22Rv1 (cell line): ENCODE results near the gene PRMT7.

Experiments
- H3K27ac ChIP-seq: fragments of 450-650 bp; 2 replicates; pipeline ENCODE4 v1.5.1; 2017
- ZFX ChIP-seq: fragments of 450-650 bp; IDR thresholded peaks from 2 replicates; pipeline ENCODE4 v1.6.1; 2017; ENCODE audit warnings: antibody characterized with exemption, borderline replicate concordance
- TF ChIP-seq, protein P1 (sequence below): fragments of 450-650 bp; IDR thresholded peaks from 2 replicates; pipeline ENCODE4 v1.5.1; 2017; ENCODE audit warnings: mild to moderate bottlenecking

The PRMT7 gene

DNA sequence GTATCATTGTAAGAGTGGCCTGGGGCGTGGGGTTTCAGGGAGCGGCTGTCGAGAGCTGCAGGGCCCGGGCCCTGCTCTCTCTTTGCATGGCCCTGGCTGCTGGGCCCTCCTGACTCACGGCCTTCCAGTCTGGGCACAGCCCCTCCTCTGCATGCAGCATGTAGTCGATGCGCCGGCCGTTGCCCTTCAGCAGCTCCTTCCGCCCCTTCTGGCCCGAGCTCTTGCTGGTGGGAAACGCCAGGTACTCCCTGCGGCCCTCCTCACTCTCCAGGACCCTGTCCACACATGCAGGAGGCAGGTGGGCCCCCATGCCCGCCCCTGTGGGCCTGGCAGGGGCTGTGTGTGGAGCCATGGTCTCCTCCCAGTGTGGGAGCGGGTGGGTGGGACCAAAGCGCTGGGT, 50.7 kb downstream of the PRMT7 start:
- no peak for TF ChIP-seq ZFX
- TF ChIP-seq, protein P1, sequence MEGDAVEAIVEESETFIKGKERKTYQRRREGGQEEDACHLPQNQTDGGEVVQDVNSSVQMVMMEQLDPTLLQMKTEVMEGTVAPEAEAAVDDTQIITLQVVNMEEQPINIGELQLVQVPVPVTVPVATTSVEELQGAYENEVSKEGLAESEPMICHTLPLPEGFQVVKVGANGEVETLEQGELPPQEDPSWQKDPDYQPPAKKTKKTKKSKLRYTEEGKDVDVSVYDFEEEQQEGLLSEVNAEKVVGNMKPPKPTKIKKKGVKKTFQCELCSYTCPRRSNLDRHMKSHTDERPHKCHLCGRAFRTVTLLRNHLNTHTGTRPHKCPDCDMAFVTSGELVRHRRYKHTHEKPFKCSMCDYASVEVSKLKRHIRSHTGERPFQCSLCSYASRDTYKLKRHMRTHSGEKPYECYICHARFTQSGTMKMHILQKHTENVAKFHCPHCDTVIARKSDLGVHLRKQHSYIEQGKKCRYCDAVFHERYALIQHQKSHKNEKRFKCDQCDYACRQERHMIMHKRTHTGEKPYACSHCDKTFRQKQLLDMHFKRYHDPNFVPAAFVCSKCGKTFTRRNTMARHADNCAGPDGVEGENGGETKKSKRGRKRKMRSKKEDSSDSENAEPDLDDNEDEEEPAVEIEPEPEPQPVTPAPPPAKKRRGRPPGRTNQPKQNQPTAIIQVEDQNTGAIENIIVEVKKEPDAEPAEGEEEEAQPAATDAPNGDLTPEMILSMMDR, result no peak
- H3K27ac ChIP-seq, result no peak overlapping the region

DNA sequence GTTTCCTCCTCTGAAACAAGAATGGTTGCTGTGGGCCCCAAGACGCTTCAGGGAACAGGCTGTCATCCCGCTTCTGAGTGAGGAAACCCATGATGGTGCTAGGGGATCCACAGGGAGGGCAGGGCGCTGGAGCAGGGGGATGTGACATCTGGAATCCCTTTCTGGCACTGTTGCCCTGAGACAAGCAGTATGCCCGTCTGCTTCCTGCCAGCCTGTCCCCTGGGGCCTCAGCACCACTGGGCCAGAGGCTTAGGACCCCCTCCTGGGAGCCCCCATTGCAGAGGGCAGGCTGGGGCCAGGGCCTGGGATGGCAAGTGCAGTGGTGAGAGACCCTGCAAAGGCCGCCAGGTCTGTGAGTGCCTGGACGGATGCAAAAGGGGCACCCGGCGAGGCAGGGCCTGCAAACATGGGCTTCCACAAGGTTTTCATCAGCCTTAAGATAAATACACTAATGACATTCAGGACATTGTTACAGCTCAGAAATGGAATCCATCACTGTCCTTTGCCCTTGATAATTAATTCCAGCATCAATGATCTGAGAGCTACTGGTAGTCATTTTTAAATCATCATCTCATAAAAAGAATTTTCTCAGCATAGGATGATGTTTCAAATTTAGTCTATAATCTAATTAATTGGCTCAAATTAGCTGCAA, 51.6 kb downstream of the PRMT7 start:
- no peak for TF ChIP-seq ZFX
- TF ChIP-seq, protein P1, result no peak
- H3K27ac ChIP-seq, result no peak overlapping the region

DNA sequence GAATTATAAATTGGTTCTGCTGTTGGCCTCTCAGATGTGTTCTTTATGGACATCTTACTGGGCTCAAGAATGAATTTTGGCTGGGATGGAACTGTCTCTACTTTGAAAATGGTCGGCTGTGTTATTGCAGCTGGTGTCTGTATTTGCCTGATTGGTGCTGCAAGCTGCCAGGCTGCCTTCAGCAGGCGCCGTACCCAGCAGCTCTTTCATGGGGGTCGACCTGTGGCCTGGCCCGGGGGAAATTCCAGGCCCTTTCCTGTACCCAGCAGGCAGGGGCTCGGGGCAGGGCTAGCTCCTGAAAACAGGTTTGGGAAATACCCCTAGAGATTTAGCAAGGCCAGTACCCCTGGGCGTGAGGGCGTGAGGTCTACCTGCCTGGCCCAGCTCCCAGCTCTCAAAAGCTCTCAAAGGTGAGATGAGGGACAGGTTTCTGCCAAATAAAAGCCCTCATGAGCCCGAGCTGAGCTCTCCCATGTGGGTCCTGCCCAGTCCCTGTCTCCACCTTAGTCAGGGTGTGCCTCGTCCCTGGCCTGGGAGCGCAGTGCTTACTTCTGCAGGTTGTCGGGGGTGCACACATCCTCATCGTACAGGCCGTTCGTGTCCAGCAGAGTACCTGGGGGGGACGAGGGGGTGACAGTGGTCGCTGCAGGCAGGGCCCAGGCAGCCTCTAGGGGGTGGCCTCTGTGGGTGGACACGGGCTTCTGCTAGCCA, 52.3 kb downstream of the PRMT7 start:
- no peak for TF ChIP-seq ZFX
- TF ChIP-seq, protein P1, result no peak
- H3K27ac ChIP-seq, result no peak overlapping the region

DNA sequence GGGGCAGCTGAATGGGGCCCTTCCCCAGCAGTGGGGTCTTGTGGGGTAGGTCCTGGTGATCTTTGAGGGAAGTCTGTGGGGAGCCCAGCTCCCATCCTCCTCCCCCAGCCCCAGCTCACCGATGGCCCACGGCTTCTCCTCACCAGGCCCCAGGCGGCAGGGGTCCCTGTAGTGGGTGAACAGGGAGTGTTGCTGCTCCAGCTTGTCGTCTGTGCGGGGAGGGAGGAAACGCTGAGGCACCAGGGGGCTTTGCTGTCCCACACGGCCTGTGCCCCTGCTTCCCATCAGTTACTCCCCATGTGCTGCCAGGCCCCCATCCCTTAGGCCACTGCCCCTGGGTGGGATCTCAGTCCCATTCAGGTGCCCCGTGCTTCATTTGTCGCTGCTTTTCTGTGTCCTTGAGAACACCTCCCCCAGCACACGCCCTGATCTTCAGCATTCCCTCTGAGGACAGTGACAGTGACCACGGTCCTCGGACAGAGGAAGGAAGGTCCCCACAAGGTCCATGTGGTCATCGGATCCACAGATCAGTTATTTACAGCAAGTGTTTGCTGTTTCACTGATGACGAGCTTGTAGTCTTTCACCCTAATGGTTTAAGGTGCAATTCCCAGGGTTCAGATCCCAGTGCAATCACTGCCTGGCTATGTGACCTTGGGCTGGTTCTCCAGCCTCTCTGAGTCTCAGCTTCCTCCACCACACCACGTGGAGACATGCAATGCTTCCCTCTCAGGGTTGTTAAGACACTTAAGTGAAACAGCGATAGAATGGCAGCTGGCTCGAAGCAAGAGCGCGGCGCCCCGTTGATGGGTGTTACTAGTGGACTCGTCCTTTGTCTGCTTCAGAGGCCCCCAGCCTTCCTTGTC, 53.1 kb downstream of the PRMT7 start:
- TF ChIP-seq ZFX, result no peak
- TF ChIP-seq, protein P1, result no peak
- no peak overlapping the region for H3K27ac ChIP-seq

DNA sequence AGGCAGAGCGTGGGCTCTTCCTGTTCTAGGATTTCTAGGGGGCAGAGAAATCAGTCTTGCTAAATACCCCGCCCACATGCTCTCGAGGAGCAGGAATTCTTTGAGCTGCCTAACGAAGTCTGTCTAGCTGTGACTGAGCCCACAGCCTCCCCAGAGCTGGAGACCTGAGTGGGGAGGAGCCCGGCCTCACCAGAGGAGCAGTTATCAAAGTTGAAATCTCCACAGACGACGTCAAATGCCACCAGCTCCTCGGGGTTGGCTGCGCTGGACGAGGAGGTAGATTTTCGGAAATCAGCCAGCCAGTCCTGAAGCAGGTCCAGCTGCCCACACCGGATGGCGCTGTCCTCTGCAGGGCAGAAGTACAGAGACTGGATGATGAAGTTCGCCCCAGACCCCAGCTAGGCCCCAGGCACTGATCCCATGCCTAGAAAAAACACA, 53.8 kb downstream of the PRMT7 start:
- TF ChIP-seq ZFX, result no peak
- TF ChIP-seq, protein P1, result peak; percentile 40

DNA sequence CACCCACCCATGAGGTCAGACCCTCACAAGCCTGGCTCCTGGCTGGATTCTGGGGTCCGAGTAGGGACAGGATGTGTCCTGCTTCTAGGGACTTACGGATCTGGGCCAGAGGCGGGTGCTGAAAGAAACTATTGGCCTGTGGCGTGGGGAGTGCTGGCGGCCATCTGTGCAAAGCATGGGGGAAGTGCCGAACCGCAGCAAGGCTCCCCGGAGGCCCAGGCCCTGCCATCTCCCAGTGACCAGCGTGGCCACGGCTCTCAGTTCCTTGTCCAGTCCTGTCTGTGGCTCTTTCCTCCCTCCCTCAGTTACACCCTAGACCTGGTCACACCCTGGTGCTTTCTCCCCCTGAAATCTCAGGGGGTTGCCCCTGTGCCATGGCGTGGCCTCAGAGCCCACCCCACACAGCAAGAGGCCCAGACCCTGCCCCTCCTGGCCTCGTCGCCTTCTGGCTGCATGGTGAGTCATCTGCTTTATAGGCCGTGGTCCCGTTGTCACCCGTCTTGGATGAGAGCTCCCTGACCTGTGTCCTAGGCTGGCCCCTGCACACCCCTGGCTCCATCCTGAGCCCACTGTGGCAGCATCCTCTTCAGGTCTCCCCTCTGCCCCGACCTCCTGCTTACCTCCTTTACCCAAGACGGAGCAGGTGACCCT, 54.5 kb downstream of the PRMT7 start:
- no peak overlapping the region for H3K27ac ChIP-seq
- TF ChIP-seq, protein P1, result no peak
- TF ChIP-seq ZFX, result no peak

More for the DNA sequence above, 53.8 kb downstream of the PRMT7 start:
- no peak overlapping the region for H3K27ac ChIP-seq
